ENCODE measurements around the gene TIMM10B.

DNA sequence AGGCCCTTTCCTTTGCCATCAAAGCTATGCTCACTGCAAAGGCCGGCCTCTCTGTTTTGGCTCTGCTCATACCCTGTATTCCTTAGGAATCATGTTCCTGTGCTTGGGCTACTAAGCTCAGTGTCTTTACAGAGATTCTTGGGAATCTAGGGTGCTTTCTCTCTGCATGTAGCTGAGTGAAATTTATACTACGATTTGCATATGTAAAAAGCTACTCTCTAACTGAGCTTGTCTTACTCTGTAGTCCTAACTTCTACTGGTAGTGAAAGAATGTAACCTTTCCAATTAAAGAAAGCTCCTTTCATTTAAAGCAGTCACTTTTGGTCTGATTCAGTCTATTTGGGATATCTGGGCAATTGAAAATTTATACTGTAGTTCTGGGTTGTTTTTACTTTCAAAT lies 48.0 kb downstream of the TIMM10B start:
- TF ChIP-seq, protein P1, sequence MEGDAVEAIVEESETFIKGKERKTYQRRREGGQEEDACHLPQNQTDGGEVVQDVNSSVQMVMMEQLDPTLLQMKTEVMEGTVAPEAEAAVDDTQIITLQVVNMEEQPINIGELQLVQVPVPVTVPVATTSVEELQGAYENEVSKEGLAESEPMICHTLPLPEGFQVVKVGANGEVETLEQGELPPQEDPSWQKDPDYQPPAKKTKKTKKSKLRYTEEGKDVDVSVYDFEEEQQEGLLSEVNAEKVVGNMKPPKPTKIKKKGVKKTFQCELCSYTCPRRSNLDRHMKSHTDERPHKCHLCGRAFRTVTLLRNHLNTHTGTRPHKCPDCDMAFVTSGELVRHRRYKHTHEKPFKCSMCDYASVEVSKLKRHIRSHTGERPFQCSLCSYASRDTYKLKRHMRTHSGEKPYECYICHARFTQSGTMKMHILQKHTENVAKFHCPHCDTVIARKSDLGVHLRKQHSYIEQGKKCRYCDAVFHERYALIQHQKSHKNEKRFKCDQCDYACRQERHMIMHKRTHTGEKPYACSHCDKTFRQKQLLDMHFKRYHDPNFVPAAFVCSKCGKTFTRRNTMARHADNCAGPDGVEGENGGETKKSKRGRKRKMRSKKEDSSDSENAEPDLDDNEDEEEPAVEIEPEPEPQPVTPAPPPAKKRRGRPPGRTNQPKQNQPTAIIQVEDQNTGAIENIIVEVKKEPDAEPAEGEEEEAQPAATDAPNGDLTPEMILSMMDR (IDR thresholded peaks at IDR 0.05 in 4 of 5, conservative IDR thresholded peaks at IDR 0.05 in 1 of 5): no peak
- no peak for TF ChIP-seq POLR2A (IDR thresholded peaks at IDR 0.05)

Data from gastrocnemius medialis (tissue), 4 donors.